CD14-positive monocyte (primary cell): ENCODE measurements around the gene CTNNBL1. TPM values are rescaled to one million over a fixed set of nuclear protein-coding genes. Genes with fewer than 3 reads are reported as not detected.

Source experiments
- DNase-seq, 3 donors: peaks; one replicate each; pipeline ENCODE4 v3.0.0-alpha.2; 2011 to 2022
- H2AFZ ChIP-seq: 2 replicates; pipeline ENCODE4 v1.6.0; 2012; ENCODE audit warnings: mild to moderate bottlenecking, low read depth, low read length, inconsistent platforms; ENCODE audit not compliant: insufficient read depth, poor library complexity, severe bottlenecking
- H3K27ac ChIP-seq, 2 donors: 1 replicate in 1 of 2; 2 replicates in 1 of 2; pipeline ENCODE4 v1.5.1; 2012 to 2013; ENCODE audit warnings: low read length in 2 of 2, control low read depth in 1 of 2, inconsistent platforms in 1 of 2, low read depth in 1 of 2, mild to moderate bottlenecking in 1 of 2
- H3K27me3 ChIP-seq, 2 donors: one replicate each; pipeline versions ENCODE4 v1.6.0 to v1.6.1; 2011 to 2013; ENCODE audit warnings: low read length in 2 of 2; ENCODE audit not compliant: control insufficient read depth in 2 of 2, insufficient read depth in 2 of 2
- H3K36me3 ChIP-seq, 2 donors: replicated peaks in 1 of 2; 1 replicate in 1 of 2; 2 replicates in 1 of 2; pipeline versions ENCODE4 v1.5.1 to v1.6.1; 2012 to 2013; ENCODE audit warnings: low read length in 2 of 2, control low read depth in 1 of 2, inconsistent platforms in 1 of 2, mild to moderate bottlenecking in 1 of 2; ENCODE audit not compliant: insufficient read depth in 2 of 2, control insufficient read depth in 1 of 2
- H3K4me1 ChIP-seq, 2 donors: 1 replicate in 1 of 2; 2 replicates in 1 of 2; pipeline versions ENCODE4 v1.5.1 to v1.6.1; 2012 to 2013; ENCODE audit warnings: low read length in 2 of 2, control low read depth in 1 of 2, inconsistent platforms in 1 of 2, mild to moderate bottlenecking in 1 of 2, moderate library complexity in 1 of 2; ENCODE audit not compliant: insufficient read depth in 2 of 2, control insufficient read depth in 1 of 2
- H3K4me2 ChIP-seq: replicated peaks from 2 replicates; pipeline ENCODE3; 2012; ENCODE audit warnings: low read length, moderate library complexity, mild to moderate bottlenecking; ENCODE audit not compliant: poor library complexity, severe bottlenecking; ENCODE audit errors: extremely low read depth
- H3K4me3 ChIP-seq, 3 experiments: fragments of 200-600 bp in 1 of 3; sonication (generic) in 1 of 3; replicated peaks in 1 of 3; 1 replicate in 2 of 3; 2 replicates in 1 of 3; pipeline ENCODE4 v1.5.1; 2011 to 2013; ENCODE audit warnings: low read length in 3 of 3, mild to moderate bottlenecking in 3 of 3, control low read depth in 2 of 3, low read depth in 2 of 3, inconsistent platforms in 1 of 3, moderate library complexity in 1 of 3
- H3K79me2 ChIP-seq: 2 replicates; pipeline ENCODE4 v1.6.0; 2012; ENCODE audit warnings: mild to moderate bottlenecking, control low read depth, inconsistent platforms, low read length, moderate library complexity; ENCODE audit not compliant: insufficient read depth
- H3K9ac ChIP-seq: 2 replicates; pipeline ENCODE4 v1.6.0; 2017; ENCODE audit warnings: low read length, mild to moderate bottlenecking; ENCODE audit not compliant: insufficient read depth, poor library complexity, severe bottlenecking
- H3K9me3 ChIP-seq, 2 donors: replicated peaks in 1 of 2; 1 replicate in 1 of 2; 2 replicates in 1 of 2; pipeline versions ENCODE4 v1.5.1 to v1.6.1; 2012 to 2013; ENCODE audit warnings: low read length in 2 of 2, control low read depth in 1 of 2; ENCODE audit not compliant: control insufficient read depth in 1 of 2, insufficient read depth in 1 of 2
- H4K20me1 ChIP-seq: 2 replicates; pipeline ENCODE4 v1.6.0; 2012; ENCODE audit warnings: mild to moderate bottlenecking, low read length, control low read depth, moderate library complexity; ENCODE audit not compliant: insufficient read depth
- H3K27ac Mint-ChIP-seq, 7 donors: one replicate each; pipeline ENCODE4 v1.8.0; 2020; ENCODE audit warnings: mild to moderate bottlenecking in 7 of 7, mixed read lengths in 7 of 7, moderate library complexity in 6 of 7, inconsistent platforms in 2 of 7
- H3K27me3 Mint-ChIP-seq, 3 donors: one replicate each; pipeline ENCODE4 v1.8.0; 2021 to 2022; ENCODE audit warnings: low read depth in 3 of 3, mild to moderate bottlenecking in 3 of 3, mixed read lengths in 3 of 3, moderate library complexity in 3 of 3, inconsistent platforms in 1 of 3
- H3K36me3 Mint-ChIP-seq, 2 donors: one replicate each; pipeline ENCODE4 v1.8.0; 2020; ENCODE audit warnings: mixed read lengths in 2 of 2, inconsistent platforms in 1 of 2, mild to moderate bottlenecking in 1 of 2
- H3K4me1 Mint-ChIP-seq: one replicate; pipeline ENCODE4 v1.8.0; 2020; ENCODE audit warnings: mild to moderate bottlenecking, mixed read lengths
- H3K4me3 Mint-ChIP-seq, 2 donors: one replicate each; pipeline ENCODE4 v1.8.0; 2020; ENCODE audit warnings: mild to moderate bottlenecking in 2 of 2, mixed read lengths in 2 of 2, moderate library complexity in 1 of 2
- H3K9me3 Mint-ChIP-seq, 7 donors: one replicate each; pipeline ENCODE4 v1.8.0; 2020 to 2022; ENCODE audit warnings: mixed read lengths in 7 of 7, mild to moderate bottlenecking in 6 of 7, moderate library complexity in 6 of 7, inconsistent platforms in 2 of 7
- CTCF ChIP-seq: fragments of 200-600 bp; IDR thresholded peaks from one replicate; pipeline ENCODE4 v1.8.0; 2022; ENCODE audit warnings: antibody characterized with exemption, mild to moderate bottlenecking
- WGBS: methylation state at CpG from one replicate; pipeline ENCODE4 v1.1.5; 2013; ENCODE audit warnings: missing lambda C conversion rate; ENCODE audit not compliant: insufficient coverage; 5-methylcytosine and 5-hydroxymethylcytosine counted together
- intact Hi-C, 2 donors: fragments of 100-400 bp; cut with micrococcal nuclease; formaldehyde crosslinking; loops; one replicate each; pipeline versions ENCODE4 v1.15.0 to v1.15.1; 2023
- polyA plus RNA-seq, 3 donors: library from polyadenylated mRNA; depleted of rRNA in 1 of 3; unstranded in 2 of 3; stranded (reverse) in 1 of 3; fragments of 300-500 nt in 2 of 3; fragments of >200 nt in 1 of 3; fragmentation: Illumina TruSeq in 2 of 3; gene quantifications; 1 replicate in 2 of 3; 2 replicates in 1 of 3; pipeline ENCODE4 v1.2.3, GENCODE V29; 2012 to 2021

The CTNNBL1 gene
- polyA plus RNA-seq, 3 donors = 35.5 to 83.2 (median 77.3) TPM

- H3K4me1 Mint-ChIP-seq = peaks cover 6% of the 10 kb centered on the region
- peaks cover 69 to 88% of the 10 kb centered on the region in 2 donors for H3K36me3 Mint-ChIP-seq
- no peaks in the 10 kb centered on the region for H3K9me3 Mint-ChIP-seq
- Histone ChIP-seq H3K36me3 (peaks cover 46 to 98% of the 10 kb centered on the region in 2 donors), H4K20me1 (no peaks in the 10 kb centered on the region), H3K4me1 (no peaks in the 10 kb centered on the region), H3K4me3 (no peak overlapping the region), H3K9me3 (no peaks in the 10 kb centered on the region), H3K9ac (no peak overlapping the region), H2AFZ (no peak overlapping the region), H3K4me2 (no peak overlapping the region), H3K27ac (no peak overlapping the region), H3K27me3 (no peaks in the 10 kb centered on the region), H3K79me2 (no peaks in the 10 kb centered on the region)
- DNase-seq = no peak
- H3K27me3 Mint-ChIP-seq = no peaks in the 10 kb centered on the region
- H3K4me3 Mint-ChIP-seq = no peak overlapping the region
- intact Hi-C loops = no loop called here
- H3K27ac Mint-ChIP-seq = peak overlapping the region in 1 of 7 donors; percentile 64
- WGBS = 100% methylated on average over 3 of the region's 10 CpGs
- TF ChIP-seq CTCF = no peak
Observed at GRCh38 chr20:37866051-37866450, 172.2 kb downstream of the CTNNBL1 start.

- Histone ChIP-seq H3K4me2 (no peak overlapping the region), H3K4me3 (no peak overlapping the region), H3K27me3 (no peaks in the 10 kb centered on the region), H3K9me3 (no peaks in the 10 kb centered on the region), H3K4me1 (no peaks in the 10 kb centered on the region), H3K79me2 (no peaks in the 10 kb centered on the region), H4K20me1 (no peaks in the 10 kb centered on the region), H3K9ac (no peak overlapping the region), H2AFZ (no peak overlapping the region), H3K36me3 (peaks cover 48 to 98% of the 10 kb centered on the region in 2 donors), H3K27ac (no peak overlapping the region)
- TF ChIP-seq CTCF = no peak
- Mint-ChIP-seq H3K27me3 (no peaks in the 10 kb centered on the region), H3K4me3 (no peak overlapping the region), H3K36me3 (peaks cover 64 to 88% of the 10 kb centered on the region in 2 donors), H3K9me3 (no peaks in the 10 kb centered on the region), H3K4me1 (peaks cover 6% of the 10 kb centered on the region), H3K27ac (peak overlapping the region in 1 of 7 donors; percentile 20)
- no peak for DNase-seq
- intact Hi-C loops = no loop called here
- 100% methylated on average over 1 of the region's 15 CpGs for WGBS
Observed at GRCh38 chr20:37867289-37868195, 173.7 kb downstream of the CTNNBL1 start.
